ENCODE data around the gene RNU2-63P.
"Not testable (repeated sequence)": the region's sequence is repeated elsewhere in the genome, so short reads cannot be mapped to it uniquely, and the experiment has no call there.

Gene RNU2-63P

DNA sequence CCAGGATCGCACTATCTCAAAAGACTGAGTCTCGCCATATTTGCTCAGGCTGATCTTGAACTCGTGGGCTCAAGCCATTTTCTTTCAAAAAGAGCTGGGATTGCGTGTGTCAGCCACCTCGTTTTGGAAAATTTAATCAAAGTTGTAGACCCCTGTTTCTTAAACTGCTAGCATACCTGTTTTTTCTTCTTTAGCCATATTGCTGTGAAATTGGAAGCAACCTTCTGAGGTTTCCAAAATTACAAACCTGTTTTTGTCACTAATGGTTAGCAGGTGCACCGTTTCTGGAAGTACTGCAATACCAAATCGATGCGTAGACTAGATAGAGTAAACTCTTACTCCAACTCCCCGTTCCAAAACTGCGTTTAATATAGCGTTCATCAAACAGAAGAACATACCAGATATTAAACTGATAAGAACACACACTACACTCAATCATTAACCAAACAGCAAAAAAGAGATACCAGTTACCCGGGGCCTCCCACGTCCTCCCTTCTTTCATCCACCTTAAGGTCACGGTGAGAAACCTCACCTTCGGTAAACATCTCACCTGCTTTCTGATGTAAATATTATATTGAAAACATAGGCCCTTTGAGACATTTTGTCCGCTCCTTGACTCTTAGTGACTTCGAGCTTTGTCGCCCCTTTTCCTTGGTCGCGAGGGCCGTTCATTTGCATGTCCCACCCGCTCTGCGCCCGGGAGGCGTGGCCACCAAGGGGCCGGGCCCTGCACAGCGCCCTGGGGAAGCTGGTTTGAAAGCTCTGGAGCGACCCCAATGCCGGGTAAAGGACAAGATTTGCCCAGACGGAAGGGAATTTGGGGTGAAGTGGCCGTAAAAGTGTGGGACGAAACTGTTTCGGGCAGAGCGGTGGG lies at the start of gene RNU2-63P:
TSS of gene RNU2-63P (minus strand) at position 462 of the 874 bp plus-strand sequence.
- DNase-seq (ENCODE audit: low spot score) = peak; percentile 69

DNA sequence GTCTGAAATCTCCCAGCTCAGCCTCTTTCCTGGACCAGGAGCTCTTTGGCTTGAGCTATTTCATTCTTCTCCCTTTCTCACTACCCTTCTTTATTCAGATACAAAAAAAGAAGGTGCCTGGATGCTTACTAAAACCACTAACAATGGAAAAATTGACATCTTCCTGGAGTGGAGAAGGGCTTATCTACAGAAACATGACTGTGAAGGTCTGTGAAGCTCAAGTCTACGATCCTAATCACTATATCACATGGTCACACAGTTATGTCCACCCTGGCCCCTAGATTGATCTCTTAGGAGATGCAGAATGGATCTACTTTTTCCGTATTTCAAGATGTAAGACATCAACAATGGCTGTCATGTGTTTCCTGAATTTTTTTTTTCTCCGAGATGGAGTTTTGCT lies 44.9 kb upstream of the RNU2-63P start:
- no peak for DNase-seq (ENCODE audit: low spot score)

DNA sequence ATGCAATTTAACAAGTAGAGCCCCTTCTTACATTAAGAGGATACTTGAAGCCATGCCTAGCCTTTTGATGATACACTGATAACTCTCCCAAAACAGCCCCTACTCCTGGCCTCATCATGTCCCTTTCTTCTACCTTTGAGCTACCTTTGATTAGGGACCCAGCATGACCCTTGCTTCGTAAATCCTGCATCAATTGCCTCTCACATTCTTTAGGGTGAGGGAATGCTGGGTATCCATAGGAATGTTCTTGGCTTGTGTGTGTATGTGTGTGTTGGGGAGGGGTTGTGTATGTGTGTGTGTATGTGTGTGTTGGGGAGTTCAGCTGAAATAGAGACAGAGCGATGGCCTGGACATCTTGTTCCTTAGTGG lies 44.5 kb upstream of the RNU2-63P start:
- DNase-seq (ENCODE audit: low spot score) = no peak

DNA sequence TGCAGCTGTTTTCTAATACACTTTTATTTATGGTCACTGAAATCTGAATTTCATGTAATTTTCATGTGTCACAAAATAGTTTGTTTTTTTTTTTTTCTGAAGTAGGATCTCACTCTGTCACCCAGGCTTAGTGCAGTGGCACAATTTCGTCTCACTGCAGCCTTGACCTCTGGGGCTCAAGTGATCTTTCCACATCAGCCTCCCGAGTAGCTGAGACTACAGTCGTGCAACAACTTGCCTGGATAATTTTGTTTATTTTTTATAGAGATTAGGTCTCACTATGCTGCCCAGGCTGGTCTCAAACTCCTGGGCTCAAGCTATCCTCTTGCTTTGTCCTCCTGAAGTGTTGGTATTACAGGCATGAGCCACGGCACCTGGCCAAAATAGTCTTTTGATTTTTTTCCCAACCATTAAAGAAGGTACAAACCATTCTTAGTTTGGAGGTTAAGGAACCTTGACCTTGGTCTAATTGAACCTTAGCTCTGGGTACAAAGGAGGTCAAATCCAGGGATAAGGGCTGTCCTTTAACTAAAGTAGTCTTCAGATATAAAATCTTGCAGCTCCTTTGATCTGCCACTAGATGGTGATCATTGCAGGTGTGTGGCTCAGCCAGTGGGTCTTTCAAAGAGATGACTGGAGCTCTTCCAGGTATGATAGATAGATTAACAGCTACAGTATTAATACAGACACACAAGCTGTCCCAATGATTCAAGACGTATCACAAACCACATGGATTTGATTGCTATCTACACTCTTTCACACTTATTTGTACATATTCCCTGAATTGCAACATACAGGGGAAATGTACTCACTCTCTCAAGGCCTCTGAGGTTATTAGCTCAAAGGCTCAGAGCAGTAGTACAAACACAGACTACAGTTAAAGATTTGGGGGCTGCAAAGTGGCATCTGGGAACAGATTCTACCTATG lies 43.9 kb upstream of the RNU2-63P start:
- DNase-seq (ENCODE audit: low spot score) = peak; percentile 68

DNA sequence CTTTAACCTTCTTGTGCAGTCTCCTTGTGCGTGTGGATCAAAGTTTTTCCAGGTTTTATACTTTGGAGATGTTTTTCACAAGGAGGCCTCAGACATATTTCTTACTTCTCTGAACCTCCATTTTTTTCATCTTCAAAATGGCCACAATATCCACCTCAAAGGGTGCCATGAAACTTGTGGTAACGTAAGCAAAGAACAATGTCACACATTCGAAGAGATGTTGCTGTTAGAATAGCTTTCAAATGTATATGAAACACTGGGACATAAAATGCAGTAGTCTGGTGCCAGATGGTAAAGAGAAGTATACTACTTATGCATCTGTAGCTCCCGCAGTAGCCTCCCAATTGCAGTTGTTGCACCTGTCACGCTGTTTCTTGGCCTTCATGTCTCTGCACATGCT lies 41.8 kb upstream of the RNU2-63P start:
- DNase-seq (ENCODE audit: low spot score) = no peak

DNA sequence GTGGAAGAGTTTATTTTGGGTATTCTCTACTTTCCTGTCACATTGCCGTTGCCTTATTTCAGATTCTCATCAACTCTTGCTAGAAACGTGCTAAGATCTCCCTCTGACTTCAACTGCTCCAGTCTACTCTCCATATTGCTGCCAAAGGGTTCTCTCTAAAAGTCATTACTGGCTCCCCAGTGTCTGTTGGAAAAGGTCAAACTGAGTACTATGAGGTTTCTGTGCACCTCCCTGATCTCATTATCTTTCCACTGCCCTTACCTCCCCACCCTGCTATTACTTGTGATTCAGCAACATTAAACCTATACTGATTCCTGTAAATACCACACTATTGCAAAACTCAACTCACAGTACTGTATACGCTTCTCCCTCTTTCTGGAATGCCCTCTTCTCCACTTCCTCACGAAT lies 41.1 kb upstream of the RNU2-63P start:
- no peak for DNase-seq (ENCODE audit: low spot score)

DNA sequence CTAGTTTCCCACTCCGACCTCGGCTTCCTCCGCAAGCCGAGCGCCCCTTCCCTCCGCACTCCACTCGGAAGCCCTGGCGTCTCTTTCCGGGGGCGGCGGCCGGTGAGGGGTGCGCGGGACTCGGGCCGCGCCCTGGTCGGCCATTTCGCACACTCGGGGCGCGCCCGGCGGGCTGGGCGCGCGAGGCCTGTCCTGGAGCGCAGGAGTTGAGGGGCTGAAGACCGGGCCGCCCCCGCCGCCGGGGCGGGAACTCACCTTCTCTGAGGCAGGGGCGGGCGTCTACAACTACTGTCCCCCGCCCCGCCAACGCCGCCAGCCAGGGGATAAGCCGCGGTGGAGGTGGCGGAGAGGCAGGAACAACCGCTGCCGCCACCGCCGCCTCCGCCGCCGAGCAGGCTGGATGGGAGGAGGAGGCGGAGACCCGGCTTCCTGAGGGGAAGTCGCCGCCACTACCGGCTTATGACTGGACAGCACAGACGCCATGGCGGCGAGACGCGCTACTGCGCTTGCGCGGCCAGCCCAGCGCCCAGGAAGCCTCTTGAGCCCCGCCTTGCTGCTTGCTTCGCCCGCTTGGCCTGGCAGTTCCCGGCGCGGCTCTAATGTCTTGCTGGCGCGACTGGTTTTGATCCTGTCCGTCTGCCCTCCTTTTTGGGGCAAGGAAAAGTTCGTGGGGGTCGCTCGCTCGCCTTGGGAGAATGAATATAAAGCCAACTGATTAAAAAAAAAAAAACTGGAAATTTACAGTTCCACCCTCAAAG lies 39.2 kb upstream of the RNU2-63P start, which contains the start of gene KRCC1:
TSS of gene KRCC1 (minus strand) at position 413 of the 758 bp plus-strand sequence. CDS start 27,220 bp downstream, outside the sequence.
- DNase-seq (ENCODE audit: low spot score) = peak; percentile 98

DNA sequence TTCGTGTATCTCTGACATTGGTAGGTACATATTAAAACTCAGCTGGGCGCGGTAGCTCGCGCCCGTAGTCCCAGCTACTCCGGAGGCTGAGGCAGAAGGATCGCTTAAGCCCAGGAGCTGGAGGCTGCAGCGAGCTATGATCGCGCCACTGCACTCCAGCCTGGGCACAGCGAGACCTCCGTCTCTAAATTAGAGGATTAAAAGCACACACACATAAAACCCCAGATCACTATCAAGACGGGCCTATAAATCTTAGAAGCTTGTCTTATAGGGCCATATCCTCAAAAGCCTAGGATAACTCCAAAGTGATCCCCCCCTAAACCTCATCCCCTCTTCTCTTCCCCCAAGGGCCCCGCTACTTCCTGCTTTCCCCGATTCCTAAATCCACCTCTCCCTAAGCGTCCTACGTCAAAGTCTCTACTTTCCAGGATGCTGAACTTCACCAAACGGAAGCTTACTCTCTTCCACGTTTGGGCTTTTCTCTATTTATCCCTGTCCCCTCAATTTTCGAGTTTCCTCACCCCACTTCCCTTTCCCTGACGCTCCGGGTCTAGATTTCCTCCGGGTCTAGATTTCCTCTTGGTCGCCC lies 38.5 kb upstream of the RNU2-63P start:
- peak; percentile 37 for DNase-seq (ENCODE audit: low spot score)

DNA sequence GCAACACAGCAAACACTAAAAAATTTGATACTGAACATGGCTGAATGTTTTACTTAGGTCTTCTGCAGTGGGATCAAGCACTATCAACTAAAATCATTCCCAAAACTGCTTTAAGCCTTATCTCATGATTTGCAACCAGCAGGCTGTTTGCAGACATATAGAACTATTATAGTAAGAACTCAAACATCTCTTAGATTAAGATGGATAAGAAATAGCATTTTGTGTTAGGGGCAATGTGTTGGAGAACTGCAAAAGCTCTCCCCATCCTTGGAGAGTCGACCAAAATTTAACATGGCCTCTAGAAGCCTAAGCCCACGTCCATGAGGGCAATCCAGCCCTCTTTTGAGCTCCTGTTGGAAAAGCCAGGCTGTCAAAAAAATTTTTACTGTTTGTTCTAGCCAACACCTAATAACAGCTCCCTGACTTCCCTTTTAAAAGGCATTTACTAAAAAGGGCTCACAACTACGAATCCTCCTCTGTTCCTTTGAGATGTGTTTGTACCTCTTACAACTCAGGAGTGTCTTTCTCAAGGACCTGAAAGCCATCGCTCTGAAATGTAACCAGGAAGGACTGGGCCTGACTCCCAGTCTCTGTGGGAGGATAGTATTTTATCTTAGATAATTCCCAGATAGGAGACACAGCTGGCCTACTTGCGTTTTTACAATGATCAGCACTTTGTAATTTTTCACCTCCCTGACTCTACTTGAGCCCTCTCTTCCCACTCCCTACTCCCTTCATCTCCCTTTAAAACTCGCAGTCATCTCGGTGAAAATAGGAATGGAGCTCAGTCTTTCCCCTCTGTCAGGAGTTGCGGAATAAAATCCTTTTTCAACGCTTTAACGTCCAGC lies 37.8 kb upstream of the RNU2-63P start:
- DNase-seq (ENCODE audit: low spot score) = peak; percentile 13

DNA sequence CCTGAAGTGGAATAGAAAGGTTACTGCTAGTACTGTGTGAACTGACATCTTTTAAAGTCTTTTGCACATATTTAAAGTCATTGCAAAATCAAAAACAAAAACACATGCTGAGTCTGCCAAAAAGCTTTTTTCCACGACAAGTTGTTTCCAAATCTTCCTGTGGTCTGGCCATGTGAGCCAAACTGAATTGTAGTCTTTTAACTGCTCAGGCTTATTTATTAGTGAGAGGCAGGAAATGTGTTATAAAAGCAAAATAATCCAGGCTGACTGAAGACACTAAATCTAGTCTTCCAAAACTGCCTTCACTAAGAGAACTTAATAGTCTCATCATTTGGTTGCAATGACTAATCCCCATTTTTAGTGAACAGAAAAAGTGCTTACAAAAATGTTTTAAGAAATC lies 36.9 kb upstream of the RNU2-63P start:
- DNase-seq (ENCODE audit: low spot score) = peak; percentile 63

DNA sequence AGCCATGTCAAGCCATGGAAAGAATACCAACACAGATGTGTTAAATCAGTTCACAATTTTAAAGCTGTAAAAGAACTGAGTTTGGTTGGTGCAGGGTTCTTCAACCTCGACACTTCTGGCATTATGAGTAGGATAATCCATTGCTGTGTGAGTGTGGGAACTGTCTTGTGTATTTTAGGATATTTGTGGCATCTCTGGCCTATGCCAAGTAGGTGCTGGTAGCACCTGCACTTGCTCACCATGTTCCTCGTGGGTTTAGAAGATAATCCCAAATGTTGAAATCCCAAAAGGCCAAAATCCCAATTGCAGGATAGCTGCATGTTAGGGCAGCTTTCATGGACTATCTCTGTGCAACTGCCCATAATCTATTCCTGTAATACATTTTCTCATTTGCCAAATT lies 35.4 kb upstream of the RNU2-63P start:
- no peak for DNase-seq (ENCODE audit: low spot score)

DNA sequence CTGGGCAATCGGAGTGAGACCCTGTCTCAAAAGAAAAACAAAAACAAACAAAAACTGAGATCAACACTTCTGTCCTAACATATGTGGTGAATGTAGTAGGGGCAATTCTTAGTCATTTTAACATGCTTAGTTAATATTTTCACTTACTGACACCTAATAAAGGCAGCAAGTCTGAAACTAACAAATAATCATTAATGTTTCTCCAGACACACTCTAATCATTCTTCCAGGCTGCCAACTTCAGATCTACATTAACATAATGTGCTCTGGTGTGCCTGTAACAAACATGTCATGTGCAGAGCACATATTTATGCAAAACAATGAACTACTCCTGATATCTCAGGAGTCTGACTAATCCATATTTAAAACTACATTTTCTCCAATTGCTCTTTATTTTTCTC lies 33.3 kb upstream of the RNU2-63P start:
- no peak for DNase-seq (ENCODE audit: low spot score)

DNA sequence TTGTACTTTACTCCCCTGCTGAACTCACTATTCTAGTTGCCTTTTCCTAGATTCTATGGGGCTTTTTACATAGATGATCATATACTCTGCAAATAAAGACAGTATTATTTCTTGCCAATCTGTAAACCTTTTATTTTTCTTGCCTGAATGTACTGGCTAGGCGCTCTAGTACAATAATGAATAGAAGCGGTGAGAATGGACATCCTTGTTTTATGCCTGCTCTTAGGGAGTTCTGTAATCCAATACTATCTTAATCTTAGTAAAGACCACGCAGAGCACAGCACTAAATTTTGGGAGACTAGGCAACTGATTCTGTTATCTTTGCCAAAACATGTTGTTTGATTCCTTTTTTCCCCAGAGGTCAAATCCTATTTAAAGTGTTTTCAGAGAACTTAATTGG lies 32.2 kb upstream of the RNU2-63P start:
- no peak for DNase-seq (ENCODE audit: low spot score)

DNA sequence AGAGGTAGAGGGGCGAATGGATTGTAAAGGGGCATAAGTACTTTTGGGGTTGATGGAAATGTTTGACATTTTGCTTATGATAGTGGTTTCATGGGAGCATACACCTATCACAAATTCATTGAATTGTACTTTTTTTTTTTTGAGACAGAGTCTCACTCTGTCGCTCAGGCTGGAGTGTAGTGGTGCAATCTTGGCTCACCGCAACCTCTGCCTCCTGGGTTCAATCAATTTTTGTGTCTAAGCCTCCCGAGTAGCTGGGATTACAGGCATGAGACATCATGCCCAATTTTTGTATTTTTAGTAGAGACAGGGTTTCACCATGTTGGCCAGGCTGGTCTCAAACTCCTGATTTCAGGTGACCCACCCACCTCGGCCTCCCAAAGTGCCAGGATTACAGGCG lies 29.2 kb upstream of the RNU2-63P start:
- DNase-seq (ENCODE audit: low spot score) = not testable (repeated sequence)

DNA sequence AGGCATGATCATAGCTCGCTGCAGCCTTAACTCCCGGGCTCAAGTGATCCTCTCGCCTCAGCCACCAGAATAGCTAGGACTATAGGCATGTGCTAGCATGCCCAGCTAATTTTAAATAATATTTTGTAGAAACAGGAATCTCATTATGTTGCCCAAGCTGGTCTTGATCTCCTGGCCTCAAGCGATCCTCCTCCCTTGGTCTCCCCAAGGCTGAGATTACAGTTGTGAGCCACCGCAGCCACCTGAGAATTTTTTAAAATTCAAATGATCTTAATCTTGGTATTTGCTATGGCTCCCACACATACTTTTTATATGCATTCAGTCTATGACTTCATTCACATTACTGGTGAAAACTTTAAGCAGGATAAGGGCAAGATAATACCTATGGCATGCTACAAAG lies 26.1 kb upstream of the RNU2-63P start:
- no peak for DNase-seq (ENCODE audit: low spot score)

DNA sequence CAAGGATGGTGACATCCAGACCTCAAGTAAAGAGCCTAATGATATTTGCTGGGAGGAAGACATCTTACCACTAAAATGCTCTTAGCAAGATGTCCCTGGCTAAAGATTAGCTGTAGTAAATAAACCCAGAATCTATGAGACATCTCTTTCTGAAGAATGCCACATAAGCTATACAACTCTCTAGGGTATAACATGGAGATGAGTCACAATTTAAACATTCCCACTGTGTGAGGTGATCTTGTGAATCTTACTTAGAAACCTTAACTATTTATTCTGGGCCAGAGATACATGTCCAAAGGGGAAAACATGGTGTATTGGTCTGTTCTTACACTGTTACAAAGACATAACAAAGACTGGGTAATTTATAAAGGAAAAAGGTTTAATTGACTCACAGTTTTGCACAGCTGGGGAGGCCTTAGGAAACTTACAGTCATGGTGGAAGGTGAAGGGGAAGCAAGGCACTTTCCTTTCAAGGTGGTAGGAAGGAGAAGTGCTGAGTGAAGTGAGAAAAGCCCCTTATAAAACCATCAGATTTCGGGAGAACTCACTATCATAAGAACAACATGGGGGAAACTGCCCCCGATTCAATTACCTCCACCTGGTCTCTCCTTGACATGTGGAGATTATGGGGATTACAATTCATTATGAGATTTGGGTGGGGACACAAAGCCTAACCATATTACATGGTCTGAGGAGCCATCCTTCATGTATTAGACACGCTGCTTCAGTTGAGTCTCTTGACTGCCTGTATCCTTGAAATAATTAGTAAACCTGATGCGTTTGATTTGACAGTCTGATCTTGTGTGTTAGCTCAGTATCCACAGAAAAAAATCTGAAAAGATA lies 22.1 kb upstream of the RNU2-63P start:
- DNase-seq (ENCODE audit: low spot score) = peak; percentile 69

DNA sequence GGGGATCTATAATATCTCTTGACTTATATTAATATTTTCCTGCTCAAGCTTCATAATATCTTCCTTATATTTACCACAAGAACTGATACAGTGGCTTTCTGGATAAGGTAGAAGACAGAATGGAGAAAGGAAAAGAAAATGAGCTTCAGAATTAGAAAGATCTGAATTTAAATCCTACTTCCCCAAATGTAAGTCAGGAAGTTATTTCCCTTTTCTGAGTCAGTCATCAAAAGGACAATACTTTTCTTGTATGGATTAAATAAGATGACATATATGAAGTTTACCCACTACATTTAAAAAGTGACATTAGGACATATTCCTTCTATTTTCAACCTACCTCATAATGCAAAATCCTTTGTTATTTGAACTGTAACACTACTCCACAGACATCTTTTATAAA lies 20.3 kb upstream of the RNU2-63P start:
- DNase-seq (ENCODE audit: low spot score) = no peak

DNA sequence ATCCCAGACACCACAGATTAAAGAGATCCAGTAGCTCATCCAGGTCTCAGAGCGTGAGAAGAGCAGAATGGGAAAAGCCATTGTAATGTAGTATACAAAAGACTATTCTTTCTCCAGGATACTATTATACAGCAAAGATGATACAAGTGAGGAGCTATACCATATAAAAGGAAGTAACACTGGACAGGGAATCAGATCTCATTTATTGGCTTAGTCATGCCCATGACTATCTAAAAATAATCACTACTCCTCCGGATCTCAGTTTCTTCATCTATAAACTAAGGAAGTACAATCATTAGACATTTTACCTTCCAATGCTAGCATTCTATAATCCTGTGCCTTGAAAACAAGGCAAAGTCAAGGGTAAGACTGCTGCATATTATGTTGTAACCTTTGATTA lies 19.8 kb upstream of the RNU2-63P start:
- no peak for DNase-seq (ENCODE audit: low spot score)

DNA sequence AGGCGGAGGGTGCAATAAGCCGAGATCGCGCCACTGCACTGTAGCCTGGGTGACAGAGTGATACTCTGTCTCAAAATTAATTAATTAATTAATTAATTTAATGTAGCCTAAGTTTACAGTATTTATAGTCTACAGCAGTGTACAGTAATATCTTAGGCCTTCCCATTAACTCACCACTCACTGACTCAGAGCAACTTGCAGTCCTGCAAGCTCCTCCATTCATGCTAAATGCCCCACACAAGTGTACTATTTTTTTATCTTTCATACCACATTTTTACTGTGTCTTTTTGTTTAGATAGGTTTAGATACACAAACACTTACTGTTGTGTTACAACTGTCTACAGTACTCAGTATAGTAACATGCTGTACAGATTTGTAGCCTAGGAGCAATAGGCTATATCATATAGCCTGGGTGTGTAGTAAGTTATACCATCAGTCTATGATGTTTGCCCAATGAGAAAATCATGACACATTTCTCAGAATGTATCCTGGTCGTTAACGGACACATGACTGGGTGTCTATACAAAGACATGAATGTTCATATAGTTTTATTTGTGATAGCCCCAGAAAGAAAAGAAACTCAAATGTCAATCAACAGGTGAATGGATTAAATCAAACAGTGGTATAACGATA lies 15.8 kb upstream of the RNU2-63P start:
- no peak for DNase-seq (ENCODE audit: low spot score)
